HG03575 (cell line): ENCODE results near the gene CASQ2.

Source experiments
- ATAC-seq: cut with Tn5 transposase; IDR thresholded peaks from one replicate; pipeline ENCODE4 v1.9.1; 2021; ENCODE audit not compliant: unreplicated experiment, insufficient number of reproducible peaks, low FRiP score; ENCODE audit errors: extremely low read depth

Gene CASQ2

DNA sequence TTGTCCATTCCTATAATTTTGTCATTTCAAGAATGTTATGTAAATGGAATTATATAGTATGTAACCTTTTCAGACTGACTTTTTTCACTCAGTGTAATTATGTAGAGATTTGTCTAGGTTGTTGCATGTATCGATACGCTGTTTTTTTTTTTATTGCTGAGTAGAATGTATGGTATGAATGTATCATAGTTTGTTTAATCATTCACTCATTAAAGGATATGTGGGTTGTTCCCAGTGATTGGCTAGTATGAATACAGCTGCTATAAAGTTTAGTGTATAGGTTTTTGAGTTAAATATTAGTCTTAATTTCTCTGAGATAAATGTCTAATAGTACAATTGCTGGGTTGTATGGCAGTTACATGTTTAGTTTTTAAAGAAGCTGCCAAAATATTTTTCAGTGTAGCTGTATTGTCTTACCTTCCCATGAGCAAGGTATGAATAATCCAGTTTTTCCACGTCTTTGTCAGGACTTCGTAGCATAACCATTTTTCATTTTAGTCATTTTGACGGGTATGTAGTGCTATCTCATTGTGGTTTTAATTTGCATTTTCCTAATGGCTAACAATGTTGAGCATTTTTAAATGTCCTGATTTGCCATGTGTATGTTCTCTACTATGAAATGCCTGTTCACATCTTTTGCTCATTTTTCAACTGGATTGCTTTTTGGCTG lies 22.4 kb downstream of the CASQ2 start:
- ATAC-seq: no peak

- ATAC-seq: no peak
These were observed 23.8 kb downstream of the CASQ2 start for GRCh38 chr1:115744646-115745275.

DNA sequence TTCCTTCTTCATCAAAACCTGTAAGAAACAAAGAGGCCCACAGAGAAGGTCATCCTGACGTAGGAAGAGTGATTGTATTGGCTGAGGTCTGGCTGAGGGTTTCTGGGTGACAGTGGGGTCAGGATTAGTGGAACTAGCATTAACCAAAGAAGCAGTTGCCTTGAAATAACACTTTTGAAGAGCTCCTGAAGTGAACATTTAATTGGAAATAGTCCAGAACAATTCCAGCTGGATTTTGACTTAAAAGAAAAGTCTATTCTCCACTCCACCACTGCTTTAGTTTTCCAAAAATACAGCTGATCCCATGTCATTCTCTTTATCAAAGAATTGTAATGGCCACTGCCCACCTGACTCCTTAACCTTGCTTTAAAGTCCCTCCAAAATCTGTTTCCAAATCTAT lies 27.7 kb downstream of the CASQ2 start:
- ATAC-seq: no peak

GRCh38 chr1:115732316-115732715 lies 36.2 kb downstream of the CASQ2 start:
- no peak for ATAC-seq

DNA sequence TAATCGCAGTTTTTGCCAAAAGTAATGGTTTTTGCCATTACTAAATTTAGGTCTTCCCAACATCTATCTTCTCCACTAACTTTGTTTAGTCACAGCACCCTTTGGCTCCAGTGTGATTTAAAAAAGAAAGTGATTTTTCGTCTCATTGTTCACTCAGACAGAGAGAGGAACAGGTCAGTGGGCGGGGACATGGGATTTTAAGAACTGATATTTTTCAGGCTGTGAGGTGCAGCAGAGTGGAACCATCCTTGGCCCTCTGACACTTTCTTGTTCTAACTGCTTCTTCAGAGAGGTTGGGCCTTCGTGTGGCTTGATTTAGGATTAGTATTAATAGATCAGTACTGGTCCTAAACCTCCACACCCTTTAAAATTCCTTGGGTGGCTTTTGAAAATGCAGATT lies 38.8 kb downstream of the CASQ2 start:
- ATAC-seq: peak; percentile 90

- no peak for ATAC-seq
These were observed 40.2 kb downstream of the CASQ2 start for GRCh38 chr1:115728341-115728740.

- no peak for ATAC-seq
These were observed 40.7 kb downstream of the CASQ2 start for GRCh38 chr1:115727706-115728249.

DNA sequence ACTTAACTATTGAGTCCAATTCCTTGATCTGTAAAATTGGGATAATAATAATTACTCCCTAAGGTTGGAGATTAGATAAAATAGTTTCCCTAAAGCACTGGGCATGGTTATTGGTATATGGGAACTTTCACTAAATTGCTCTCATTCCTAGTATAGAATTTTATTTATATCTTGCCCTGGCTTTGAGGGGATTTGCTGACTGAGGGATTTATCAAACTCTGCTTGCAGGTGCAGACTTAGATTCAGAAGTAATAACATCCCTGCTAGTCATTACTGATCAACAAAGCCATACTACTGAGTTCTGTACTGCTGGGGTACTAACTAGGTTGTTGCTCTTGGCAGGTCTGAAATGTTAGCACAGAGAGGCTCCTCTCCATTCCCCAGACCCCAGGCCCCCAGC lies 41.9 kb downstream of the CASQ2 start:
- no peak for ATAC-seq

- ATAC-seq: no peak
These were observed 42.4 kb downstream of the CASQ2 start for GRCh38 chr1:115726161-115726560.

GRCh38 chr1:115725600-115725999 lies 42.9 kb downstream of the CASQ2 start:
- no peak for ATAC-seq

- no peak for ATAC-seq
These were observed 44.8 kb downstream of the CASQ2 start for GRCh38 chr1:115723756-115724155.

DNA sequence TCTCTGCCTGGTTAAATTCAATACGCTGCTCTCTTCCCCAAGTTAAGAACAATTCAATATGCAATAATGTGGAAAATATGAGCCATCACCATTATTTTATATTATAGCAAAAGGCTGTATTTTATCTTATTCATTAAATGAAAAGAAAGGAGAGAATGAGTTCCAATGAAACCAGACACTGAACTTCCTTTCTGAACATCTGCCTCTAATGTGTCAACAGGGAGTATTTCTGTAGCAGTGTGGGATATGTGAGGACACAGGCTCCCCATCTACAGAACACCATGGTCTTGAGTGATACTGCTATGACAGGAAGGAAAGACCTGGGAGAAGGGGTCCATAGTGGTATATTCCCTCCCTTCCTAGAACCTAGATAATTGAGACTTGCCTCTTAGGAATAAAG lies 46.3 kb downstream of the CASQ2 start:
- no peak for ATAC-seq

GRCh38 chr1:115719285-115719684 lies 49.2 kb downstream of the CASQ2 start:
- no peak for ATAC-seq

- ATAC-seq: no peak
These were observed 50.3 kb downstream of the CASQ2 start for GRCh38 chr1:115718011-115718754.

GRCh38 chr1:115717541-115717940 lies 51.0 kb downstream of the CASQ2 start:
- no peak for ATAC-seq

- no peak for ATAC-seq
These were observed 53.9 kb downstream of the CASQ2 start for GRCh38 chr1:115714572-115715141.

DNA sequence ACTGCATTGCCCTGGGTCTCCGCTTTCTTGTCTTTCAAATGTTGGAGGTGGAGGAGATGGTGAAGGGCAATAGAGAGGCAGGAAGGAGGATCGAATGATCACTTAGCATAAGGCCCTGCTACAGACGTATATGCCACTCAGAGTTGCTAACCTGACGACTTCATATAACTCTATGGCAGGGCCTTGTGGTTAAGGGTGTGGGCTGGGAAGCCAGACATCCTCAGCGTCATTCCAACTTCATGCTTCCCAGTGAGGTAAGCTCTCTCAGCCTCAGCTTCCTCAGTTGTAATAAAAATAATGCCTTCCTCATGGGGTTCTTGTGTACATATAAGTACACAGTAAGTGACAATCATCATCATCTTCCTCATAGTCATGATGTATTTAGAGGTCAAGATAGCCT lies 54.6 kb downstream of the CASQ2 start:
- no peak for ATAC-seq

GRCh38 chr1:115712911-115713609 lies 55.5 kb downstream of the CASQ2 start:
- no peak for ATAC-seq
